Ishikawa (cell line): ENCODE data around the gene CRX.

ENCODE experiments used
- CEBPB ChIP-seq: IDR thresholded peaks from 2 replicates; pipeline ENCODE4 v1.6.1; 2012
- CREB1 ChIP-seq: IDR thresholded peaks from 2 replicates; pipeline ENCODE4 v1.6.1; 2012; ENCODE audit warnings: low read depth
- EGR1 ChIP-seq: IDR thresholded peaks from 2 replicates; pipeline ENCODE4 v1.6.1; 2012
- EP300 ChIP-seq: IDR thresholded peaks from 2 replicates; pipeline ENCODE4 v1.6.1; 2012; ENCODE audit warnings: borderline replicate concordance
- FOXM1 ChIP-seq: IDR thresholded peaks from 2 replicates; pipeline ENCODE4 v1.6.1; 2012; ENCODE audit warnings: low read depth, borderline replicate concordance
- NFIC ChIP-seq: IDR thresholded peaks from 2 replicates; pipeline ENCODE4 v1.6.1; 2012
- RAD21 ChIP-seq: IDR thresholded peaks from 2 replicates; pipeline ENCODE4 v1.6.1; 2012; ENCODE audit warnings: low read depth
- TAF1 ChIP-seq: IDR thresholded peaks from 2 replicates; pipeline ENCODE4 v1.6.1; 2012; ENCODE audit warnings: low read depth, mild to moderate bottlenecking
- TCF12 ChIP-seq: IDR thresholded peaks from 2 replicates; pipeline ENCODE4 v1.6.1; 2012; ENCODE audit warnings: low read depth
- TEAD4 ChIP-seq: IDR thresholded peaks from 2 replicates; pipeline ENCODE4 v1.6.1; 2012
- YY1 ChIP-seq: IDR thresholded peaks from 2 replicates; pipeline ENCODE4 v1.6.1; 2012; ENCODE audit warnings: low read depth
- ZBTB7A ChIP-seq: IDR thresholded peaks from 2 replicates; pipeline ENCODE4 v1.6.1; 2012; ENCODE audit warnings: low read depth
- TF ChIP-seq, protein P1 (sequence below): IDR thresholded peaks from 2 replicates; pipeline ENCODE4 v1.6.1; 2012
- TF ChIP-seq, protein P2 (sequence below): IDR thresholded peaks from 2 replicates; pipeline ENCODE4 v1.6.1; 2012; ENCODE audit warnings: low read depth, mild to moderate bottlenecking
- TF ChIP-seq, protein P3 (sequence below): IDR thresholded peaks from 2 replicates; pipeline ENCODE4 v1.6.1; 2012

Gene CRX

DNA sequence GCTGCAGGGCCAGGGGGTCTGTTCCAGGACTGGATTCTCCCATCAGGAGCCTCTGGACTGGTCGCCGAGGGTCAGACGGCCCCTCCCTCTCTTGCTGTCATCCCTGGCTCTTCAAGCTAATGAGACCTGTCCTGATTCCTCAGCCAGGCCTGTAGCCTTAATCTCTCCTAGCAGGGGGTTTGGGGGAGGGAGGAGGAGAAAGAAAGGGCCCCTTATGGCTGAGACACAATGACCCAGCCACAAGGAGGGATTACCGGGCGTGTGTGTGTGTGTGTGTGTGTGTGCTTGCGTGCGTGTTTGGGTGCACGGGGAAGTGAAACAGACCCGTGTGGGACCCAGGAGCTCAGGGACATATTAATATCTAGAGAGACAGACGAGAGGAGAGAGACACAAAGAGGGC is 1.9 kb upstream of the CRX start:
- TF ChIP-seq YY1 (no peak), NFIC (no peak), TAF1 (no peak), FOXM1 (no peak), TCF12 (no peak), RAD21 (no peak), ZBTB7A (no peak)
- TF ChIP-seq, protein P1, sequence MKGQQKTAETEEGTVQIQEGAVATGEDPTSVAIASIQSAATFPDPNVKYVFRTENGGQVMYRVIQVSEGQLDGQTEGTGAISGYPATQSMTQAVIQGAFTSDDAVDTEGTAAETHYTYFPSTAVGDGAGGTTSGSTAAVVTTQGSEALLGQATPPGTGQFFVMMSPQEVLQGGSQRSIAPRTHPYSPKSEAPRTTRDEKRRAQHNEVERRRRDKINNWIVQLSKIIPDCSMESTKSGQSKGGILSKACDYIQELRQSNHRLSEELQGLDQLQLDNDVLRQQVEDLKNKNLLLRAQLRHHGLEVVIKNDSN, result no peak

DNA sequence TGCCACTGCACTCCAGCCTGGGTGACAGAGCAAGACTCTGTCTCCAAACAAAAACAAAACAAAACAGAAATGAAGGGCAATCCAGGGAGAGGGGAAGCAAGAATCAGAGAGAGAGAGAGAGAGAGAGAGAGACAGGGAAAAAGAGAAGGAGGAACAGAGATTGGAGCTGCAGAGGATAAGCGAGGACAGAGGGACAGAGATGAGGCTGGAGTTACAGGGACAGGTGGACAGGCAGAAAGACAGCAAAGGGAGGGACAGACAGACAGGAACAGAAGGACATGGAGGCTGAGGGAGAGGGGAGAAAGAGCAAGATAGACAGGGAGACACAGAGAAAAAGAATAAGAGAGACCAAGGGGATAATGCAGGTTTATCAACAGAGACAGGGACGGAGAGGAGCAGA is 1.3 kb upstream of the CRX start:
- TF ChIP-seq YY1 (no peak), CREB1 (no peak), TCF12 (no peak), ZBTB7A (no peak), TAF1 (no peak), TEAD4 (no peak), EP300 (no peak), NFIC (no peak), CEBPB (no peak), FOXM1 (no peak), EGR1 (no peak), RAD21 (no peak)
- TF ChIP-seq, protein P1, result no peak
- TF ChIP-seq, protein P2, sequence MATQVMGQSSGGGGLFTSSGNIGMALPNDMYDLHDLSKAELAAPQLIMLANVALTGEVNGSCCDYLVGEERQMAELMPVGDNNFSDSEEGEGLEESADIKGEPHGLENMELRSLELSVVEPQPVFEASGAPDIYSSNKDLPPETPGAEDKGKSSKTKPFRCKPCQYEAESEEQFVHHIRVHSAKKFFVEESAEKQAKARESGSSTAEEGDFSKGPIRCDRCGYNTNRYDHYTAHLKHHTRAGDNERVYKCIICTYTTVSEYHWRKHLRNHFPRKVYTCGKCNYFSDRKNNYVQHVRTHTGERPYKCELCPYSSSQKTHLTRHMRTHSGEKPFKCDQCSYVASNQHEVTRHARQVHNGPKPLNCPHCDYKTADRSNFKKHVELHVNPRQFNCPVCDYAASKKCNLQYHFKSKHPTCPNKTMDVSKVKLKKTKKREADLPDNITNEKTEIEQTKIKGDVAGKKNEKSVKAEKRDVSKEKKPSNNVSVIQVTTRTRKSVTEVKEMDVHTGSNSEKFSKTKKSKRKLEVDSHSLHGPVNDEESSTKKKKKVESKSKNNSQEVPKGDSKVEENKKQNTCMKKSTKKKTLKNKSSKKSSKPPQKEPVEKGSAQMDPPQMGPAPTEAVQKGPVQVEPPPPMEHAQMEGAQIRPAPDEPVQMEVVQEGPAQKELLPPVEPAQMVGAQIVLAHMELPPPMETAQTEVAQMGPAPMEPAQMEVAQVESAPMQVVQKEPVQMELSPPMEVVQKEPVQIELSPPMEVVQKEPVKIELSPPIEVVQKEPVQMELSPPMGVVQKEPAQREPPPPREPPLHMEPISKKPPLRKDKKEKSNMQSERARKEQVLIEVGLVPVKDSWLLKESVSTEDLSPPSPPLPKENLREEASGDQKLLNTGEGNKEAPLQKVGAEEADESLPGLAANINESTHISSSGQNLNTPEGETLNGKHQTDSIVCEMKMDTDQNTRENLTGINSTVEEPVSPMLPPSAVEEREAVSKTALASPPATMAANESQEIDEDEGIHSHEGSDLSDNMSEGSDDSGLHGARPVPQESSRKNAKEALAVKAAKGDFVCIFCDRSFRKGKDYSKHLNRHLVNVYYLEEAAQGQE, result no peak
- TF ChIP-seq, protein P3, sequence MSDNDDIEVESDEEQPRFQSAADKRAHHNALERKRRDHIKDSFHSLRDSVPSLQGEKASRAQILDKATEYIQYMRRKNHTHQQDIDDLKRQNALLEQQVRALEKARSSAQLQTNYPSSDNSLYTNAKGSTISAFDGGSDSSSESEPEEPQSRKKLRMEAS, result no peak

DNA sequence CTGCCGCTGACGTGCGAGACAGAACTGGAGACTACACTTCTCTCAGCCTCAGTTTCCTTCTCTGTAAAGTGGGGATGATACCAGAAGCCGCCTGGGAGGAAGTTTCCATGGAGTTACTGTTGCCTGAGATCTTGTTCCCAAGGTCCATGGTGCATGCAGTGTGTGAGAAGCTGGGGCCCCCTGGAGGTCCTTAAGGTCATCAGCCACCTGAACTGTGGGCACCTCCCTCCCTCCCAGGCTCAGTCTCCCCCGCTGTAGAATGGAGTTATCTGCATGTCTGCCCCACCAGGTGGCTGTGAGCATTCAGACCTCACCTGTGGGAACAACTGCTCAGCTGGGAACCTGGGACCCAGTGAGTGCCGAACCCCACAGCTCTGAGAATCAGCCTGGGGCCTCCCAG is 2.7 kb downstream of the CRX start:
- TF ChIP-seq, protein P1, result no peak
- TF ChIP-seq YY1 (no peak), EP300 (no peak), RAD21 (no peak), EGR1 (no peak), CEBPB (no peak), NFIC (no peak), FOXM1 (no peak), TEAD4 (no peak), TCF12 (no peak), TAF1 (no peak), ZBTB7A (no peak)
- TF ChIP-seq, protein P3, result no peak
- TF ChIP-seq, protein P2, result no peak

DNA sequence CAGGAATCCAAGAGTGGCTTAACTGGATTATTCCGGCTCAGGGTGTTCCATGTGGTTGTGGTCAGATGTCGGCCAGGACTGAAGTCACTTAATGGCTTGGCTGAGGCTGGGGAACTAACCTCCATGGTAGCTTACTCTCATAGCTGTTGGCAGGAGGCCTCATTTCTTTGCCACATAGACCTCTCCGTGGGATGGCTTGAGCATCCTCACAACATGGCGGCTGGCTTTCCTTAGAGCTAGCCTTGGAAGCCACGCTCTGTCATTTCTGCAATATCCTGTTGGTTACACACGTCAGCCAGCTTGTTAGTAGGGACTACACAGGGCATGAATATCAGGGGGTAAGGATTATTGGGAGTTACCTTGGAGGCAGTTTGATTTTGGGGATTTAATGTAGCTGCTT is 5.1 kb downstream of the CRX start:
- TF ChIP-seq, protein P3, result no peak
- TF ChIP-seq CREB1 (no peak), CEBPB (no peak), FOXM1 (no peak), YY1 (no peak), TEAD4 (no peak), NFIC (no peak), ZBTB7A (no peak), EP300 (no peak), RAD21 (no peak), TAF1 (no peak), EGR1 (no peak), TCF12 (no peak)
- TF ChIP-seq, protein P2, result no peak
- TF ChIP-seq, protein P1, result no peak
